GM19463 (cell line): ENCODE data around the gene PRPF38A.
"Not testable (repeated sequence)": the region's sequence is repeated elsewhere in the genome, so short reads cannot be mapped to it uniquely, and the experiment has no call there.

Experiments used
- ATAC-seq: cut with Tn5 transposase; IDR thresholded peaks from one replicate; pipeline ENCODE4 v1.9.1; 2021; ENCODE audit warnings: mild to moderate bottlenecking, moderate library complexity; ENCODE audit not compliant: unreplicated experiment

The PRPF38A gene, protein sequence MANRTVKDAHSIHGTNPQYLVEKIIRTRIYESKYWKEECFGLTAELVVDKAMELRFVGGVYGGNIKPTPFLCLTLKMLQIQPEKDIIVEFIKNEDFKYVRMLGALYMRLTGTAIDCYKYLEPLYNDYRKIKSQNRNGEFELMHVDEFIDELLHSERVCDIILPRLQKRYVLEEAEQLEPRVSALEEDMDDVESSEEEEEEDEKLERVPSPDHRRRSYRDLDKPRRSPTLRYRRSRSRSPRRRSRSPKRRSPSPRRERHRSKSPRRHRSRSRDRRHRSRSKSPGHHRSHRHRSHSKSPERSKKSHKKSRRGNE

DNA sequence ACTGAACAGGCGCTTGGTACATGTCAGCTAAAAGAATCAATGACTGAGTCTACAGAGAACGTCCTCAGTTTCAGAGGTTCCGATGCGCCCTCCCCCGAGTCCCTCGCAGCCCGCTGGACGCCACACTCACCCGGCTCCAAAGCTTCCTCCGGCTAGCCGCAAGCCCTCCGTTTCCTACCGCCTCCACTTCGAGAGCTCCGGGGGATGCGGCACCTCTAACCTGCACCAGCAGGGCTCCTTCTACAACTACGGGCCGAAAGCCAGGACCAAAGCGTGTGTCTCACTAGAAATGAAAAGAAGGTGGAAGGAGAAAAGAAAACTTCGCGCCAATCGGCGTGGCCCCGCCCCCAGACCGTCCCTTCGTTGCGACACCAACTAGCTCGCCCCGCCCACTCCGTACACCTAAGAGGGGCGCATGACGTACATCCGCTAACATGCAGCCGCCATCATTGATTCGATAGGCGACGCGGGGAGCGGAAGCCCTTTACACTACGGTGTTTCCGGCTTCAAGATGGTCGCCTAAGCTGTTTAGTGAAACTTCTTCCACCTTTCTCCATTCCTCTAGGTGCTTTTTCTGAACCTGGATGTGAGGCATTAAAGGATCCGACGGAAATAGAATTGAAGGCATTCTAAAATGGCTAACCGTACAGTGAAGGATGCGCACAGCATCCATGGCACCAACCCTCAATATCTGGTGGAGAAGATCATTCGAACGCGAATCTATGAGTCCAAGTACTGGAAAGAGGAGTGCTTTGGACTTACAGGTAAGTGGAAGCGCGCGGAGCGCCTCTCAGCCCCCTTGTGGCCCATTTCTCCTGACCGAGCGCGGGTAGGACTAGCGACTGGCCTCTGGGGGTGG is at the start of gene PRPF38A, which contains the start of gene ORC1:
PRPF38A (plus strand) TSS at position 487 of the 859 bp plus-strand sequence; CDS start at position 635, 148 bp downstream.
ORC1 (minus strand) TSS at position 308 of the 859 bp plus-strand sequence. CDS start 2,200 bp downstream, outside the sequence.
- ATAC-seq, result peak; percentile 93

- ATAC-seq, result no peak
These were observed 49.0 kb upstream of the PRPF38A start for GRCh38 chr1:52355436-52355835.

DNA sequence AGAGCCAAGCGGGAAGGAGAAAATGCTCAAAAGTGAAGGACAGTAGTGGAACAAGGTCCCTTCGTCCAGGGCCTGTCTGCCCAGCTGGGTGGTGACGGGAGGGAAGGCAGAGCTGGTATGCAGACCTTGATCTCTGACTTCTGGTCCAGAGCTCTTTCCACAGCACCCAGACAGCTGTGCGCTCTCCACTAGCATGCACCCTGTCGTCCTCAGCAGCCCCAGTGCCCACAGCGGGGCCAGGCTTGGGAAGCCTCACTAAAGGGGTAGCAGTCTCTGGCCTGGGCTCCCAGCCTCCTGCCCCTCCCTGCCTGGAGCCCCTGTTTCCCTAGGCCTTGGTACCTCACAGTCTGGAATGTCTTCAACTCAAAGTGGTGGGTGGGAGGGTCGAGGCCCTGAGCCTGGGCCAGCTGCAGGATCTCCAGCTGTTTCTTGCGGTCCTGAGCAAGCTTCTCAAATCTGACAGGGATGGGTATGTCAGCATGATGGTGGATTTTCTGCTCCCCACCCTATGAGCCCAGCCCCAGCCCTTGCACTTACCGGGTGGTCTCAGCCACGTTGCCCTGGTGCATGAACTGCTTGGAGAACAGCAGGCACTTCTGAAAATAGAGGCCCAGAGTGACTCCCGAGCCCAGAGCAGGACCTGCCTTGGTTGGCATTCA is 48.4 kb upstream of the PRPF38A start:
- no peak for ATAC-seq

- ATAC-seq, result no peak
These were observed 47.5 kb upstream of the PRPF38A start for GRCh38 chr1:52356818-52357355.

DNA sequence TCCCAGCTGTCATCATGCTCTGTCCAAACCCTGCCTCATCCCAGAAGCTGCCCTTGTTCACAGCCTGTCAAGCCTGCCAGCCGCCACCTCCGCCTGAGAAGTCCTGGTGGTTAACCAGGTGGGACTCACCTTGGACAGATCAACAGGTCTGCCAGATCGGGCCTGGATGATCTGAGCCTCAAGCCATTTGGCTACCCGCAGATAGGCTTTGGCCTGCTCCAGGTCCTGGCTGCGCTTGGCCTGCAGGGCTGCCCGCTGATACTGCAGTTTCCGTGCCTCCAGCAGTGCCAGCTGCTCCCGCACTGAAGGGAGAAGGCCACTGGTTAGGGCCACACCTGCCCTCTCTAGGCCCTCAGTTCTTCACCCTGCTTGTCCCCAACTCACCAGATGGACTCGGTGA is 47.0 kb upstream of the PRPF38A start:
- ATAC-seq, result no peak

DNA sequence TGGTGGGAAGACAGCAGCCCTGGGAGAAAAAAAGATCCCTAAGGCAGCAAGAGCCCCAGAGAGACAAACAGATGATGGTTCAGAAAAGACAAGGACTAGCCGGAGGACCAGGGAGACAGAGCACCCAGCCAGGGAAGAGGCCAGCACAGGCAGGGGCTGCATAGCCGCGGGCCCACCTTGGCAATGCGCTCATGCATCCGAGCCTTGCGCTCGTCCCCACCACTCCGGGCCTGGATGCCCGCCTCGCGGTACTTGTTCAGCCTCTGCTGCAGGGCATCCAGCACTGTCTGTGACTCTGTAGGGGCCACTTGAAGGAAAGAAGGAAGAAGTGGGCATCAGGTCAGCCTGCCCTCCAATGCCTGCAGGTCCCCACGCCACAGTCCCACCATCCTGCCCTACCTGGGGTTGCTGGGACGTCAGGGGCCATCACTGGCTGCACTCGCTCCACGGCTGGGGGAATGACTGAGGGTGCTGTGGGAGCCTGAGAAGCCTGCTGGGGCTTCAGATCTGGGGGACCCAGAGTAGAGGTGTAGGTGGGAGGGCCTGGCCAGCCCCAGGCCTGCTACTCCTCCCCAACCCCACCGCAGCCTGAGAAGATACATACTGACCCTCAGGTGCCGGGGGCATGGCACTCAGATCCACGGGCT is 45.4 kb upstream of the PRPF38A start:
- no peak for ATAC-seq

DNA sequence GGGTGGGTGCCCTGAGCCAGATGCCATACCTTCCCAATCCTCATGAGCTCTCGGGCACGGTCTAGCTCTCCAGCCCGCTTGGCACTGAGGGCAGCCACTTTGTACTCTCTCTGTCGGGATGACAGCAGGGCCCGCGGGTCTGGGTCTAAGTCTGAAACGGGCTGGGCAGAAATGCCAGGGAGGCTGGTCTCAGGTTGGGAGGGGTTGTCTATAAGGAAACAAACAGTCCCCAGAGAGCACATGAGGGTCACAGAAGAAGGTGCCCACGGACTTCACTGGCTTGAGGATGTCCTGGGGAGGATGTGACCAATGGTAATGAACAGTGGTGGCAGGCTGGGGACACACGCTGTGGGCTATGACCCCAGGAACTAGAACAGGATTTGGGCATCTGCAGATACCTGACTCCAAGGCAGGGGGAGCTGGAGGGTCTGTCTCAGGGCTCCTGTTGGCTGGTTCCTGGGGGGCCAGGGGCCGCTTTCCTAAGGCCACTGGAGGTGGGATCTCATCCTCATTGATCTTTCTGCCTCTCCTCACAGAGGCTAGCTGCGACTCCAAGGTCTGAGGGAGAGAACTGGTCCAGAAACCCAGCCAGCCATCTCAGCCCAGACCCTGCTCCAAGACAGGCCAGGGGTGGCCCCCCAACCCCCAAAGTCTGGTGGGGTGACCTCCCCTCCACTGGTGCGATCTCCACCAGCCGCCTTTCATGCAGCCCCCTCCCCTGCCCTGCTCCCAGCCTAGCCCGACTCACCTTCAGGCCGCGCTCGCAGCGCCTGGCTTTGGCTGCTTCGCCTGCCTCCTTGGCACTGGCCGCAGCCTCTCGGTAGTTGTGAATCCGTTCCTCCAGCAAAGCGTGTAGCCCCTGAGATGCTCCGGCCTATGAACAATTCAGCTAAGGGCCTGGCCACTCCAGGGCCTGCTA is 44.5 kb upstream of the PRPF38A start:
- ATAC-seq, result no peak

DNA sequence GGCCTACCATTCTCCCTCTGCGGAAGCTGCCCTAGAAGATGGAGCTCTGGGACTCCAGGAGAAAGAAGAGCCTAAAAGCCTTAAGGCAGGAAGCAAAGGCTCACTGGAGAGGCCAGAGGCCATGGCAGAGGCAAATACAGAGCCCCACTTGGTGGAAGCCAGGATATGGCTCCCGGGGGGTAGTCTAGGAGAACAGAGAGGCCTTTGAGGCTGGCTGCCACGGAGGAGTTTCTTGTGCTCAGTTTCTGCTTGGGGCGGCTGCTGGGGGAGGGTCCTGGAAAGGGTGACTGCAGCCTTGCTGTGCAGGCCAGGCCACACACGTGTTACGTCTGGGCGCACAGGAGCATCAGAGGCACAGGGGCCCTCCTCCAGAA is 43.8 kb upstream of the PRPF38A start:
- ATAC-seq, result no peak

- no peak for ATAC-seq
These were observed 40.1 kb upstream of the PRPF38A start for GRCh38 chr1:52364235-52364839.

GRCh38 chr1:52365071-52365745 is 39.2 kb upstream of the PRPF38A start:
- ATAC-seq, result no peak

- peak; percentile 88 for ATAC-seq
These were observed 38.5 kb upstream of the PRPF38A start, which contains the start of gene CC2D1B for GRCh38 chr1:52365746-52366516. Gene CC2D1B (minus strand): TSS chr1:52366205. CDS start chr1:52364620, 1,585 bp downstream.

DNA sequence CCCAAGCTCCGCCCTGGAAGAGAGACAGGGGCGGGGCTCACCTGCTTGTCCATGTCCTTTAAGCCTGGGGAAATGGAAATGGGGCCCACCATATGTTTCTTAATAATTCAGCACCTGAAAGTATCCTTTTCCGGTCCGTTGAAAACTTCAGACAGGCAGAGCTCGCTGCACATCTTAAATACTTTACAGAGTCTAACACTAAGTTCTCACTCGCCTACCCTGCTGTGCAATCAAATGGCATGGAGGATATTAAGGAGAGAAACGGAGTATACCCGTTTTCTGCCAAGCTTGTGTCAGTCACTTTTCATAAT is 37.9 kb upstream of the PRPF38A start:
- no peak for ATAC-seq

DNA sequence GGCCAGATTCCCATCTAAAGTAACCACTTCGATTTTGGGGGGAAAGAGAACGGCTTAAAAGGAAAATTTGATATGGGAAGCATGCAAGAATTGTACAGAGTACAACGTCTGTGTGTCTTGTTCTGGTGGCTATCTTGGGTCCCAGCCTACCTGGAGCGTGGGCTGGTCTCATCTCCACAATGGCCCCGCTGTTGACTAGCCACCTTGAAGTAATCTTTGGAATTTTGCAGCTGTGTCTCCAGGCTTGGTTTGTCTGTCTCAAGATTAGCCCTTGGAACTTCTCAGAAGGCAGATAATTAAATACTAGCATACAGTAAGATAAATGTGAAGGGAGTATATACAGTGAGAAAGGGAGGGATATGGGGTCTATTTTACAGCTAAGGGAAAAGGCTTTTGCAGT is 37.1 kb upstream of the PRPF38A start:
- no peak for ATAC-seq

DNA sequence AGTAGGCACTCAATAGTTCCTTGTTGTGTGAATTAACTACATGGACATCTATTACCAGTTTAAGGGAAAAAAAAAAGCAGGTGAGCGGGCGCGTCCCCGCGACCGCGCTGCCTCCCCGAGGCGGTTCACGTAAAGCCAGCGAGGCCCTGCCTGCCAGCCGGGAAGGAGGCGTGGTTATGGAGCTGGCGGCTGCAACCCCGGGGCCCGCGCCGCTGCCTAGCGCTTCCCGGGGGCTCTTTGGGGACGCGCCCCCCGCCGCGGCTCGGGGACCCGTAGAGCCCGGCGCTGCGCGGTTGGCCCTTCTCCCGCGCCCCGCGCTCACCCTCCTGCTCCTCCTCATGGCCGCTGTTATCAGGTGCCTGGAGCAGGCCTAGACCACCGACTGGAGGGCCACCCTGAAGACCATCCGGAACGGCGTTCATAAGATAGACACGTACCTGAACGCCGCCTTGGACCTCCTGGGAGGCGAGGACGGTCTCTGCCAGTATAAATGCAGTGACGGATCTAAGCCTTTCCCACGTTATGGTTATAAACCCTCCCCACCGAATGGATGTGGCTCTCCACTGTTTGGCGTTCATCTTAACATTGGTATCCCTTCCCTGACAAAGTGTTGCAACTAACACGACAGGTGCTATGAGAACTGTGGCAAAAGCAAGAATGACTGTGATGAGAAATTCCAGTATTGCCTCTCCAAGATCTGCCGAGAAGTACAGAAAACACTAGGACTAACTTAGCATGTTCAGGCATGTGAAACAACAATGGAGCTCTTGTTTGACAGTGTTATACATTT is 35.8 kb upstream of the PRPF38A start:
- ATAC-seq, result no peak

GRCh38 chr1:52369851-52370250 is 34.6 kb upstream of the PRPF38A start:
- not testable (repeated sequence) for ATAC-seq

DNA sequence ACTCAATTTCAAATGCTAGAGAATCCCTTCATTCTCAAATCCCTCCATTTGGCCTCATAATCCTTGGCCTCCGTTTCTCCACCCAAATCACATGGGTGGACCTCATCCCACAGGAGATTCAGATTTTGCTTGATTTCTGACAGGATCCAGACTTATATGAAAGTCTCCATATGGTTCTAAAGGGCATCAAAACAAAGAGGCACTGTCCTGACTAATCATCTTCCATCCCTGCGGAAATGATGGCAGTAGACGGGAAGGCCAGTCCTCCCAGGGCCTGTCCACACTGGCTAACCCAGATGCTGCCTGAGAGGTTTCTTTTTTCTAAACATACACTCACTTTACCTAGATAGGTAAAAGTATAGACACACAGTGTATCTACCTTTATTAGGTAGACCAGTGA is 19.0 kb upstream of the PRPF38A start:
- no peak for ATAC-seq

DNA sequence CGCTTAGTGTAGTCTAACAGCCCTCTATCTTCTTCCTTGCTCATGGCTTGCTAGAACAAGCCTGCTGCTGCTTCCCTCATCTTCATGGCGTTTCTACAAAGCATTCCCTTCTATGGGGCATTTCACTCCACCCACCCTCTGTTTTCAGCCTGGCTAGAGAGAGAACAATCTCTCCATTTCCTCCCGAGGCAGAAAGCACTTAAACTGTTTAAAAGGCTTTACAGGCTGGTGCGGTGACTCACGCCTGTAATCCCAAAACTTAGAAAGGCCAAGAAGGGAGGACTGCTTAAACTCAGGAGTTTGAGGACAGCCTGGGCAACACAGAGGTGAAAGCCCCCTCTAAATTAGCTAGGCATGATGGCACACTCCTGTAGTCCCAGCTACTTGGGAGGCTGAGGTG is 17.9 kb upstream of the PRPF38A start:
- no peak for ATAC-seq
